OCI-LY7 (cell line): ENCODE data around the gene CDH23.

Source experiments
- EZH2phosphoT487 ChIP-seq: fragments of 200-600 bp; sonication (generic); IDR thresholded peaks from 2 replicates; pipeline ENCODE4 v1.6.1; 2018; ENCODE audit warnings: low read depth, borderline replicate concordance, mild to moderate bottlenecking, mixed run types, antibody characterized with exemption, low read length, moderate library complexity, mixed read lengths
- TF ChIP-seq, protein P1 (sequence below): fragments of 200-600 bp; sonication (generic); conservative IDR thresholded peaks from 2 replicates; pipeline ENCODE4 v1.5.1; 2014; ENCODE audit warnings: mild to moderate bottlenecking, antibody characterized with exemption, low read length, moderate library complexity, mixed read lengths

DNA sequence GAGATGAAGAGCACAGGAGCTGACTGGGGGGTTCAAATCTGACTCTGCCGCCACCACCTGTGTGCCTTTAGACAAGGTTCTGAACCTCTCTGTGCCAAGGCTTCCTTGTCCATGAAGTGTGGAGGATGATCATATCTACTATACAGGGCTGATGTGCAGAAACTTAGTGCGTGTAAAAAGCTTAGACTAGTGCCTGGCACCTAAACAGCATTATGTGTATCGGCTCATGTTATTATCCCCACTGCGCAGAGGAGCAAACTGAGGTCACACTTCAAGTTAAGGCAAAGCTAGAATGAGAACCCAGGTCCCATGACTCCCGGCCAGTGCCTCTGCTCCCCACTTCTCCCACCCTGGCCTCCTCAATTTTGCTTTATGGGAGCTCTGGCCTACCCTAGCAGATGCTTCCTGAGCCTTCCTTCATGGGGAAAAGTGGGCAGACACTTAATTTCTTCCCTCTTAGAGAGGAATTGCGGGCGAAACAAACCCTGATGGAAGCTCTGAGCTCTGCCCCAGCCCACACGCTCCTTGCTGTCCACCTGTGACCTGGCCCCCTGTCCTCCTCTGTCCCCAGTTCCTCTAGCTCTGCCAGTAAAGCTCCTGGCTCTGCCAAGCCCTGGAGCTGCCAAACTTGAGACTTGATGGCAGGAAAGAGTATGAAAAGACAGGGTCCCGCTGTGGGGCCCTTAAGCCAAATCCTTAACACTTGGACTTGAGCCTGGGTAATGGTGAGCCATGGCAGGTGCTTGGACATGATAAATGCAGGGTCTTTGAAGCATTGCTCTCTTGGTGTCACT is 71.0 kb downstream of the CDH23 start:
- TF ChIP-seq, protein P1, sequence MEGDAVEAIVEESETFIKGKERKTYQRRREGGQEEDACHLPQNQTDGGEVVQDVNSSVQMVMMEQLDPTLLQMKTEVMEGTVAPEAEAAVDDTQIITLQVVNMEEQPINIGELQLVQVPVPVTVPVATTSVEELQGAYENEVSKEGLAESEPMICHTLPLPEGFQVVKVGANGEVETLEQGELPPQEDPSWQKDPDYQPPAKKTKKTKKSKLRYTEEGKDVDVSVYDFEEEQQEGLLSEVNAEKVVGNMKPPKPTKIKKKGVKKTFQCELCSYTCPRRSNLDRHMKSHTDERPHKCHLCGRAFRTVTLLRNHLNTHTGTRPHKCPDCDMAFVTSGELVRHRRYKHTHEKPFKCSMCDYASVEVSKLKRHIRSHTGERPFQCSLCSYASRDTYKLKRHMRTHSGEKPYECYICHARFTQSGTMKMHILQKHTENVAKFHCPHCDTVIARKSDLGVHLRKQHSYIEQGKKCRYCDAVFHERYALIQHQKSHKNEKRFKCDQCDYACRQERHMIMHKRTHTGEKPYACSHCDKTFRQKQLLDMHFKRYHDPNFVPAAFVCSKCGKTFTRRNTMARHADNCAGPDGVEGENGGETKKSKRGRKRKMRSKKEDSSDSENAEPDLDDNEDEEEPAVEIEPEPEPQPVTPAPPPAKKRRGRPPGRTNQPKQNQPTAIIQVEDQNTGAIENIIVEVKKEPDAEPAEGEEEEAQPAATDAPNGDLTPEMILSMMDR, result no peak
- TF ChIP-seq EZH2phosphoT487, result no peak
